DMS114 treated with DMSO at 0.1 percent for 48 hours (cell line): ENCODE results near the gene PSKH1.
"Not testable (repeated sequence)": the region's sequence is repeated elsewhere in the genome, so short reads cannot be mapped to it uniquely, and the experiment has no call there.

Experiments used
- DNase-seq: peaks from one replicate; lab custom pipeline; 2025; ENCODE audit not compliant: unreplicated experiment; lab: John Stamatoyannopoulos, UW

PSKH1 gene

GRCh38 chr16:67885976-67886375 is 7.1 kb upstream of the PSKH1 start:
- DNase-seq: no peak

DNA sequence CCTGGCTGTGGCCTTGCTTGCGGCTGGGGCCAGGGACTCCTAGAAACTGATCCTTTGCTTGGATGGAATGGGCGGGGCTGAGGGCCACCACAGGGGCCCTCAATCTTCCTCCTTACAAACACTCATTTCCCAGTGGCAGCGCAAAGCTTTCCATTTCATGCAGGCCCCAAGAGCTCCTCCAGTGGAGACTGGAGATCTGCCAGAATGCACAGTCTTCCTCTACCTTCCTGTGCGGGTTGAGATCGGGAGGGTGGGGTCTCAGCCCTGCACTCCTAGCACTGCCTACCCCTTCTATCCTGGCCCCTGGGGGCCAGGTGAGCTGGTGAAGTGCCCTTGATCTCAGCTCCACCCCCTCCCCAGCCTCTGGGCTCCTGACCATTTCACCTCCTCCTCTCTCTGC is 6.7 kb upstream of the PSKH1 start:
- DNase-seq: no peak

GRCh38 chr16:67888331-67888730 is 4.7 kb upstream of the PSKH1 start:
- no peak for DNase-seq

- DNase-seq: no peak
Measured at GRCh38 chr16:67892375-67892774, 679 bp upstream of the PSKH1 start.

- DNase-seq: no peak
Measured at GRCh38 chr16:67893743-67894399, 817 bp downstream of the PSKH1 start.

- no peak for DNase-seq
Measured at GRCh38 chr16:67897231-67897630, 4.2 kb downstream of the PSKH1 start.

GRCh38 chr16:67901734-67902133 is 8.7 kb downstream of the PSKH1 start:
- no peak for DNase-seq

DNA sequence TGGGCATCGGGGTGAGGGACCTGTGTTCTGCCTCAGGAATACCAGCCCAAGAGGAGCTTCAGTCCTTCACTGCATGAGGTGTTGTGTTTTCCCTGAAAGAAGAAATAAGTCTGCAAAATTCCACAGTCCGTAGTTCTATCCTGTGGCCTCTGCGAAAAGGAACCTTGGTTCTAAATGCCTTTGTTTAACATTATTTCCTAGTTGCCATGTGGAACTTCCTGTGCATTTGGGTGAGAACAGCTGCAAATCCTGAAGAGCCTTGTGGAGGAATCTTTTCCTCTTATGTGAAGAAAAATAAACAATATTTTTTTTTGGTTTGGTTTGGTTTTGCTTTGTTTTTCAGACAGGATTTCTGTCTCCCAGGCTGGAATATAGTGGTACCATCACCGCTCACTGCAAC is 9.8 kb downstream of the PSKH1 start:
- DNase-seq: no peak

DNA sequence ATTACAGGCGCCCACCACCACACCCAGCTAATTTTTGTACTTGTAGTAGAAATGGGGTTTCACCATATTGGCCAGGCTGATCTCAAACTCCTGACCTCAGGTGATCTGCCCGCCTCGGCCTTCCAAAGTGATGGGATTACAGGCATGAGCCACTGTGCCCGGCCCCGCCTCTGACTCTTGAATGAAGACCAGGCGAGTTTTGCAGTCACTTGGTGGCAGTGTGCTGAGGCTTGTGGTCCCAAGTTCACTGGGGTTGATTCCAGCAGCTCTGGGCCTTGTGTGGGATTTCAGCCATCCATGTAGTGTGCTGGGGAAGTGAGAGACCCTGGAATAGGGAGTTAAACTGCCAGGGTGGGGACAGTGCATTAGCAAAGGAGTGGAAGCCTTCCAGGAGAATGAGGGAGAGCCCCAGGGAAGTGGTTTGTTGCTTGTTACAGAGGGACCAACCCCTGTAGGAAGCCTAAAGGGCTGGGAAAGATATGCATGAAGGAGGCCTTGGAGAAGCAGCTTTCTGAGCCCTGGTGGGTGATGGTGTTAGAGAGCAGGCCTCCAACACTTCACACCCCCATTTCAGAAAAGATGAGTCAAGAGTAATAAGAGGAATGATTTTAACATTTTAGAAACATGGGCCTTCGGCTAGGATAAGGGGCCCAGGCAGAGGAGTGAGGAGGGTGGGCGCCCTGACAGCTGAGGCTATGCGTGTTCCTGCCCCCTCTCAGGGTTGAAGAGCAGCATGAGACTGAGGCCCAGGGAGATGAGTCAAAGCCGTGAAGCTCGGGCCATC is 14.5 kb downstream of the PSKH1 start:
- DNase-seq: no peak

DNA sequence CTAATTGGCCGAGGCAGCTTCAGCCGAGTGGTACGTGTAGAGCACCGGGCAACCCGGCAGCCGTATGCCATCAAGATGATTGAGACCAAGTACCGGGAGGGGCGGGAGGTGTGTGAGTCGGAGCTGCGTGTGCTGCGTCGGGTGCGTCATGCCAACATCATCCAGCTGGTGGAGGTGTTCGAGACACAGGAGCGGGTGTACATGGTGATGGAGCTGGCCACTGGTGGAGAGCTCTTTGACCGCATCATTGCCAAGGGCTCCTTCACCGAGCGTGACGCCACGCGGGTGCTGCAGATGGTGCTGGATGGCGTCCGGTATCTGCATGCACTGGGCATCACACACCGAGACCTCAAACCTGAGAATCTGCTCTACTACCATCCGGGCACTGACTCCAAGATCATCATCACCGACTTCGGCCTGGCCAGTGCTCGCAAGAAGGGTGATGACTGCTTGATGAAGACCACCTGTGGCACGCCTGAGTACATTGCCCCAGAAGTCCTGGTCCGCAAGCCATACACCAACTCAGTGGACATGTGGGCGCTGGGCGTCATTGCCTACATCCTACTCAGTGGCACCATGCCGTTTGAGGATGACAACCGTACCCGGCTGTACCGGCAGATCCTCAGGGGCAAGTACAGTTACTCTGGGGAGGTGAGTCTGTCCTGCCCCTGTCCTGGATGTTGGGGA is 16.1 kb downstream of the PSKH1 start:
- no peak for DNase-seq

- DNase-seq: no peak
Measured at GRCh38 chr16:67910158-67910557, 17.1 kb downstream of the PSKH1 start.

GRCh38 chr16:67914758-67915495 is 21.9 kb downstream of the PSKH1 start:
- no peak for DNase-seq

DNA sequence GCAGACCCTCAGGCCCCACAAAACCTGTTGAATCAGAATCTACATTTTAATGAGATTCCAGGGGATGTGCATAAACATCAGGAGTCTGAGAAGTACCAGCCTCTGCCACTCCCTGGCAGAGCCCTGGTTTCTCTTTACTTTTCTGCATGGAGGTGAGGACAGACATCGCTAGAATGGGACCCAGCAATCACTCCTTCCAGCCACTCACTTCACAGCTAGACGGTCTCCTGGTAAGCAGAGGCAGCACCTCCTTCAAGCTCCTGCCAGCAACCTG is 22.4 kb downstream of the PSKH1 start:
- DNase-seq: not testable (repeated sequence)

- no peak for DNase-seq
Measured at GRCh38 chr16:67915831-67916723, 23.0 kb downstream of the PSKH1 start.

- no peak for DNase-seq
Measured at GRCh38 chr16:67917140-67917851, 24.2 kb downstream of the PSKH1 start.

DNA sequence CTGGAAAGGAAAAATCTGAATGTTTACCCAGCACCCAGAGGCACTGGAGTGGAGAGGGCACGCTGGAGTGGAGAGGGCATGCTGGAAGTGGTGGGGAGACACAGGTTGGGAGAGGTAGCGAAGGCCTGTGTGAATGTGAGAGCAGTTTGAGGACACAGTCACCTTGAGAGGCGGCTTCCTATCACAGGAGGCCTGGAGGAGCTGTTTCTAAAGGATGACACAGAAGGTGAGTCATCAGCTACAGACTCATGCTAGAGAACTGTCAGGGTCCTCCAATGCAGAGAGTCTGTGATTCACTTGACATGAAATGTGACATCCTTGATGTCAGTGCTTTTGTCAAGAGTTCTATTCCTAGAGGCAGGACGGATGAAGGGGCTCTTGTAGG is 24.8 kb downstream of the PSKH1 start:
- no peak for DNase-seq

DNA sequence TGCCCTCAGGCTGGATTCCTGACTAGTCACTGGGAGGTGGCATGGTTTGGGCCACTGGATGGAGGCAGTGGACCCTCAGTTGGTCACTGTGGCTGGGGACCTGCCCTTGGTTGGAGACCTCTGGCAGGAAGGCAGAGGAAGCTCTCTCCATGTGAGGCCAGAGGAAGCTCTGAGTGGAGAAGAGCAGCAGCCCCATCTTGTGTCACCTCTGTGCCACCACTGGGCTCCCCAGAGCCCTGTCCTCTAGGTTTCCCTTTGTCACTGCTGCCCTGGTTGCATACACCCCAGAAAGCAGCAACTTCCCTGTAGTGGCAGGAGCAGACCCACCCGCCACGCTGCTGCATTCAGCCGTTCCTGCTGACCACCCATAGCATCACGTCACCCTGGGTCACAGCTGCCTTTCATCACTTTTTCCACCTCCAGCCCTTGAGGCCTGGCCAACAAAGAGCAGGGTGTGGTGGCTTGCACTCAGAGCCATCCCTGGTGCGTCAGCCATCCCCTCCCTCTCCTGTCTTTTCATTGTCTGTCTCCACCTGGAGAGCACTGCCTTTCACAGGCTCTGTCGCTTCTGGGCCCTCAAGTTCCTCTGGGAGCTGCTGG is 26.7 kb downstream of the PSKH1 start:
- DNase-seq: no peak

DNA sequence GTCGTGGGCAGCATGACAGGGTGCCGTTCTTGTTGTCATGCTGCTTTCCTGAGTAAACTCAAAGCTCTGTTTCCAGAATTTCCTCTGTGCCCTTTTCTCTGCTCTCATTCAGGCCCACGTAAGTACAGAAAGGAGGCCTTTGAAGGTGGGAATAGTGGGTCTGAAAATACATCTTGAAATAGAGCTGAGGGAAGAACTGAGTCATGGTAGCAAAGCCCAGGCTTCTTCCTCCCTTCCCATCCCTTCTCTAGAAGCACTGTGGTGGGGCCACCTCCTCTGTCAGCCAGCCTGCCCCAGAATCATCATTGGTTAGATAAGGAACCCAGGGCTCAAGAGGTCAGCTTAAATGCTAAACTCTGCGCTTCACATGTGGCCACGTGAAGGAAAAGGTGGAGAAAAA is 29.2 kb downstream of the PSKH1 start:
- DNase-seq: no peak

DNA sequence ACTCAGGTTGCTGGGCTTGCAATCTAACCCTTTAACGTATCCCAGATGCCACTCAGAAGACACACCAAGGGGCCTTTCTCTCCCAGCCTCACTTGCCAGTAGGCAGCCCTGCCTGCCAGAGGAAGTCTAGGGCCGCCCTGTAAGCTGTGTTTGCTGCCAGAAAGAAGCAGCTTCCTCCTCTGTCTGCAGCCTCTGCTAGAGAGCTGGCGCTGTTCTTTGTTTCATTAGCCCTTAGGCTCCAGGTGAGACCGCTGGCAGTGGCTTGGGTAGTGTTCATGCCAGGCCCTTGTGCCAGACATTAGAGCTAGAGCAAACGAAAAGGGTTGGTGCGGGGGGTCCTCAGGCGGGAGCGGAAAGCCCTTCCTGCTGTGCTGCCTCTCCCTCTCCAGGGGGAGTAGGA is 29.7 kb downstream of the PSKH1 start:
- DNase-seq: no peak
